GM12801 (cell line): ENCODE measurements around the gene MRPS33.

Experiments used
- CTCF ChIP-seq: IDR thresholded peaks from one replicate; pipeline ENCODE4 v1.5.1; 2011; ENCODE audit warnings: control low read depth; ENCODE audit not compliant: insufficient read length; ENCODE audit errors: extremely low read depth

The MRPS33 gene

GRCh38 chr7:140981951-140982350 lies 32.8 kb downstream of the MRPS33 start:
- TF ChIP-seq CTCF, result no peak

GRCh38 chr7:140977741-140978140 lies 37.0 kb downstream of the MRPS33 start:
- TF ChIP-seq CTCF, result no peak

- no peak for TF ChIP-seq CTCF
These were observed 41.6 kb downstream of the MRPS33 start for GRCh38 chr7:140972876-140973829.

GRCh38 chr7:140972344-140972743 lies 42.4 kb downstream of the MRPS33 start:
- TF ChIP-seq CTCF, result no peak

- TF ChIP-seq CTCF, result no peak
These were observed 47.3 kb downstream of the MRPS33 start for GRCh38 chr7:140967438-140967837.

- TF ChIP-seq CTCF, result no peak
These were observed 48.1 kb downstream of the MRPS33 start for GRCh38 chr7:140966561-140967233.

- TF ChIP-seq CTCF, result no peak
These were observed 53.6 kb downstream of the MRPS33 start for GRCh38 chr7:140961117-140961516.
